ENCODE results near the gene SOCS7. TPM values are rescaled to one million over a fixed set of nuclear protein-coding genes. Genes with fewer than 3 reads are reported as not detected.

Gene SOCS7
- total and polyA plus RNA-seq, 10 of the 15 experiments (the other 5 are each of a cell fraction or from before 2014, with no cell fraction given), result 0.68 to 12.8 (median 7.3) TPM

- no peak for TF ChIP-seq ZBTB4 (CRISPR knock-in tag; IDR thresholded peaks at IDR 0.05)
- no peak for TF ChIP-seq NFYA (IDR thresholded peaks at IDR 0.05; ENCODE audit: borderline replicate concordance, low read depth, low read length)
- no peak for TF ChIP-seq ATF7 (IDR thresholded peaks at IDR 0.05; ENCODE audit: low read depth)
- no peak for TF ChIP-seq ELK1 (IDR thresholded peaks at IDR 0.05; ENCODE audit: low read depth, low read length)
- no peak for TF ChIP-seq CEBPZ (IDR thresholded peaks at IDR 0.05; ENCODE audit: low read depth, low read length)
- no peak for TF ChIP-seq RAD21 (IDR thresholded peaks at IDR 0.05; ENCODE audit: insufficient read depth, low read depth, low read length)
- TF ChIP-seq RELB (IDR thresholded peaks at IDR 0.05; ENCODE audit: low read depth), result no peak
These were observed 102.3 kb downstream of the SOCS7 start (continued) for GRCh38 chr17:38453951-38454421.

Data from GM12878 (cell line).